ENCODE results near the gene PIP5K1C. TPM values are rescaled to one million over a fixed set of nuclear protein-coding genes. Genes with fewer than 3 reads are reported as not detected.

PIP5K1C gene
- total RNA-seq, 1 experiment from 2014 or later = 34.0 TPM

DNA sequence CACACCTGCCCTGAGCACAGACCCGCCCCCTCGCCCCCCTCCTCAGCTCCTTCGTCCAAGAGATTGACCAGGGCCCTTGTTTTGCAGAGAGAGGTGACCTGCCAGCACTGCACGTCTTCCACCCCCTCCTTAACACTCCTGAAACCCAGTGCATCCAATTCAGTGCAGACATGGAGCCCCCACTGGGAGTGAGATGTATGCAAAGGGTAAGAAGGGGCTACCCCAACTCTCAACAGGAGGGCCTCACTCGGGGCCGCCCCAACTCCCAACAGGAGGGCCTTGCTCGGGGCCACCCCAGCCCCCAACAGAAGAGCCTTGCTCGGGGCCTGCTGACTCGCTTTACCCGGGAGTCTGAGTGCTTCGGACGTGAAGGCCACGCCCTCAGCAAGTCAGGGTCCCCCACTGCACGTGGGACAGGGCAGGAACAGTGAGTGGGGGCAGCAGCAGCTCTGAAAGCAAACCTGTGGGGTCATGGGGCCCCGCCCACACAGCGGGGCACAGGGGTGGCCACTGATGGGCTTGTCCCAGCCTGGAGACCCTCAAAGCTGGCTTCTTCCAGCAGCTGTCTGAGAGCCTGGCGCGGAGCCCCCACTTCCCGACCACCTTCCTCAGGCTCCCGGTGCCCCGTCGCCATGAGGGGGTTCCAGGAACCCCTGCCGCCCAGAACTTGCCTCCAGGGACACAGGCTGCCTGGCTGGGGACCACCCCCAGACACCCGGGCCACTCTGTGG lies 79.3 kb downstream of the PIP5K1C start (continued):
- TF ChIP-seq NR2C2 (CRISPR knock-in tag; IDR thresholded peaks at IDR 0.05) (no peak), ZMAT4 (CRISPR knock-in tag; IDR thresholded peaks at IDR 0.05) (no peak), ZNF219 (CRISPR knock-in tag; IDR thresholded peaks at IDR 0.05; ENCODE audit: borderline replicate concordance) (no peak), ZNF121 (CRISPR knock-in tag; IDR thresholded peaks at IDR 0.05) (no peak), FOXK1 (CRISPR knock-in tag; IDR thresholded peaks at IDR 0.05) (no peak)

DNA sequence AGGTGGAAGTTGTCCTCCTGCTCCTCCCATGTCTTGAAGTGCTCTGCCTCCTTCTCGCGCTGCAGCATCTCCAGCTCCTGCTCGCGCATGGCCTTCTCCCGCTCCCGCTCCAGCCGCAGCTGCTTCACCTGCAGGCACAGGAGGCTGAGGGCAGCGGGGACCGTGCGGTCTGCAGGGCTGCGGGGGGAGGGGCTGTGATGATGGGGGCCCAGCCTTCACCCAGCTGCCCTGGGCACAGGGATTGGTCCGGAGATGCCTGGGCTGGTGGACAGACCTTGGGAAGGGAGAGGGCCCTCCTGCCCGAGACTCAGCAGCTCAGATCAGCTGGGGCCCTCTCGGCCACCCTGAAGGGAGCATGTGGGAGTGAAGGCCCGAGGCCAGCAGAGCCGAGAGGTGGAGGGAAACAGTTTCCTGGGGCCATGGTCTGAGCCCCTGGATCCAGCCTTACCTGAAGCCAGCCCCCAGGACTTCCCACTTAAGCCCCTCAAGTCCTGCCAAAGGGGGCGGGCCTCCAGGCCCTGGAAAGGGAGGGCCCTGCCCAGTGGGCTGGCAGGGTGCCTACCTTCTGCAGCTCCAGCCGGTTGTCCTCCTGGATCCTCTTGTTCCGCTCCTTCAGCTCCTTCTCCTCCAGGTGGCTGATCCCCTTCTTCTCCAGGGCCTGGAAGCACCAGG lies 80.0 kb downstream of the PIP5K1C start:
- Mint-ChIP-seq H3K36me3 (peaks cover 5% of the 10 kb centered on the region), H3K27ac (no peak overlapping the region), H3K4me3 (no peak overlapping the region), H3K9me3 (no peaks in the 10 kb centered on the region), H3K4me1 (0 out of 2 replicates have a peak, but pooled peaks cover 3% of the 10 kb centered on the region), H3K27me3 (ENCODE audit: low read depth) (no peaks in the 10 kb centered on the region)
- no peak for DNase-seq (ENCODE audit: low spot score)
- no peak for ATAC-seq
- POLR2A ChIA-PET = no interaction called here
- TF ChIP-seq HMGA2 (CRISPR knock-in tag; IDR thresholded peaks at IDR 0.05) (no peak), ZNF138 (CRISPR knock-in tag; conservative IDR thresholded peaks at IDR 0.05) (no peak), TP53 (CRISPR knock-in tag; IDR thresholded peaks at IDR 0.05) (no peak), CREM (CRISPR knock-in tag; IDR thresholded peaks at IDR 0.05) (no peak), CREB1 (CRISPR knock-in tag; IDR thresholded peaks at IDR 0.05) (no peak), AR (CRISPR knock-in tag; IDR thresholded peaks at IDR 0.05) (no peak), SOX15 (CRISPR knock-in tag; IDR thresholded peaks at IDR 0.05) (no peak), FOXK1 (CRISPR knock-in tag; IDR thresholded peaks at IDR 0.05) (no peak)
- TF ChIP-seq, protein P1, sequence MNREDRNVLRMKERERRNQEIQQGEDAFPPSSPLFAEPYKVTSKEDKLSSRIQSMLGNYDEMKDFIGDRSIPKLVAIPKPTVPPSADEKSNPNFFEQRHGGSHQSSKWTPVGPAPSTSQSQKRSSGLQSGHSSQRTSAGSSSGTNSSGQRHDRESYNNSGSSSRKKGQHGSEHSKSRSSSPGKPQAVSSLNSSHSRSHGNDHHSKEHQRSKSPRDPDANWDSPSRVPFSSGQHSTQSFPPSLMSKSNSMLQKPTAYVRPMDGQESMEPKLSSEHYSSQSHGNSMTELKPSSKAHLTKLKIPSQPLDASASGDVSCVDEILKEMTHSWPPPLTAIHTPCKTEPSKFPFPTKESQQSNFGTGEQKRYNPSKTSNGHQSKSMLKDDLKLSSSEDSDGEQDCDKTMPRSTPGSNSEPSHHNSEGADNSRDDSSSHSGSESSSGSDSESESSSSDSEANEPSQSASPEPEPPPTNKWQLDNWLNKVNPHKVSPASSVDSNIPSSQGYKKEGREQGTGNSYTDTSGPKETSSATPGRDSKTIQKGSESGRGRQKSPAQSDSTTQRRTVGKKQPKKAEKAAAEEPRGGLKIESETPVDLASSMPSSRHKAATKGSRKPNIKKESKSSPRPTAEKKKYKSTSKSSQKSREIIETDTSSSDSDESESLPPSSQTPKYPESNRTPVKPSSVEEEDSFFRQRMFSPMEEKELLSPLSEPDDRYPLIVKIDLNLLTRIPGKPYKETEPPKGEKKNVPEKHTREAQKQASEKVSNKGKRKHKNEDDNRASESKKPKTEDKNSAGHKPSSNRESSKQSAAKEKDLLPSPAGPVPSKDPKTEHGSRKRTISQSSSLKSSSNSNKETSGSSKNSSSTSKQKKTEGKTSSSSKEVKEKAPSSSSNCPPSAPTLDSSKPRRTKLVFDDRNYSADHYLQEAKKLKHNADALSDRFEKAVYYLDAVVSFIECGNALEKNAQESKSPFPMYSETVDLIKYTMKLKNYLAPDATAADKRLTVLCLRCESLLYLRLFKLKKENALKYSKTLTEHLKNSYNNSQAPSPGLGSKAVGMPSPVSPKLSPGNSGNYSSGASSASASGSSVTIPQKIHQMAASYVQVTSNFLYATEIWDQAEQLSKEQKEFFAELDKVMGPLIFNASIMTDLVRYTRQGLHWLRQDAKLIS (CRISPR knock-in tag; IDR thresholded peaks at IDR 0.05; ENCODE audit: borderline replicate concordance) = no peak
- TF ChIP-seq, protein P2, sequence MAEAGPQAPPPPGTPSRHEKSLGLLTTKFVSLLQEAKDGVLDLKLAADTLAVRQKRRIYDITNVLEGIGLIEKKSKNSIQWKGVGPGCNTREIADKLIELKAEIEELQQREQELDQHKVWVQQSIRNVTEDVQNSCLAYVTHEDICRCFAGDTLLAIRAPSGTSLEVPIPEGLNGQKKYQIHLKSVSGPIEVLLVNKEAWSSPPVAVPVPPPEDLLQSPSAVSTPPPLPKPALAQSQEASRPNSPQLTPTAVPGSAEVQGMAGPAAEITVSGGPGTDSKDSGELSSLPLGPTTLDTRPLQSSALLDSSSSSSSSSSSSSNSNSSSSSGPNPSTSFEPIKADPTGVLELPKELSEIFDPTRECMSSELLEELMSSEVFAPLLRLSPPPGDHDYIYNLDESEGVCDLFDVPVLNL (CRISPR knock-in tag; IDR thresholded peaks at IDR 0.05; ENCODE audit: borderline replicate concordance, low read depth) = no peak
- CTCF ChIA-PET = interaction anchor here (1.2 to 3.4 kb wide), 2 partner anchors 29 to 33 kb away, joined by 3 to 17 read pairs; no protein-coding TSS in a partner anchor

GRCh38 chr19:3619631-3620012 lies 80.6 kb downstream of the PIP5K1C start:
- ChIA-PET POLR2A (no interaction called here), CTCF (interaction anchor here (0.8 to 3.4 kb wide), 4 partner anchors 11 to 37 kb away, joined by 3 to 17 read pairs (median 8); no protein-coding TSS in a partner anchor)
- Mint-ChIP-seq H3K36me3 (peaks cover 5% of the 10 kb centered on the region), H3K4me1 (0 out of 2 replicates have a peak, but pooled peaks cover 3% of the 10 kb centered on the region), H3K9me3 (no peaks in the 10 kb centered on the region), H3K27ac (no peak overlapping the region), H3K4me3 (no peak overlapping the region), H3K27me3 (ENCODE audit: low read depth) (no peaks in the 10 kb centered on the region)
- no peak for ATAC-seq
- DNase-seq (ENCODE audit: low spot score) = no peak
- TF ChIP-seq NFE2L1 (CRISPR knock-in tag; IDR thresholded peaks at IDR 0.05) (no peak), EMX1 (CRISPR knock-in tag; IDR thresholded peaks at IDR 0.05) (no peak), CBFB (CRISPR knock-in tag; IDR thresholded peaks at IDR 0.05; ENCODE audit: low read depth) (no peak), TEAD4 (CRISPR knock-in tag; IDR thresholded peaks at IDR 0.05) (no peak), TEAD1 (CRISPR knock-in tag; IDR thresholded peaks at IDR 0.05) (no peak), ZNF416 (CRISPR knock-in tag; IDR thresholded peaks at IDR 0.05) (no peak), PREB (CRISPR knock-in tag; IDR thresholded peaks at IDR 0.05; ENCODE audit: borderline replicate concordance) (no peak), TP53 (CRISPR knock-in tag; IDR thresholded peaks at IDR 0.05) (no peak), FOXK1 (CRISPR knock-in tag; IDR thresholded peaks at IDR 0.05) (no peak), HMGXB4 (CRISPR knock-in tag; IDR thresholded peaks at IDR 0.05) (no peak)
